ENCODE measurements around the gene GRM3. TPM values are rescaled to one million over a fixed set of nuclear protein-coding genes. Genes with fewer than 3 reads are reported as not detected.

Gene GRM3
- total and polyA plus RNA-seq, 2 of the 8 experiments (the other 6 are each of a cell fraction or from before 2014, with no cell fraction given) = 3.1 to 4.2 TPM

DNA sequence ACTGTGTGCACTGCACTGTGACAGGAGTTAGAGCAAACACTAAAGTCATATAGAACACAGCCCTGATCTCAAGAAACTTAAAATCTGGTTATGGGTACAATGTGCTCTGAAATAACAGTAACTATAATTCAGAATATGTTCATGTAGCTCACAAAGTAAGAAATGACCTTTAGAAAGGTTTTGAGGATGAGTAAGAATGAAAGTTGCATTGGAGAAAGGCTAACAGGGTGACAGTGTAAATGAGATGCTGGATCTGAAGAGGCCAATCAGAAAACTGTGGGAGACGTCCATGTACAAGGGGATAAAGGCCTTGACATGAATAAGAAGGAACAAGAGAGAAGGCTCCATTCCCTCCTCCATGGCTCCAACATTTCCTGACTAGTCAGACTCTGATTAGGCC lies 124.7 kb downstream of the GRM3 start:
- Histone ChIP-seq H2BK15ac (ENCODE audit: low read length) (no peak overlapping the region), H3K79me1 (ENCODE audit: low read depth, low read length) (no peaks in the 10 kb centered on the region), H3K4ac (replicated peaks; ENCODE audit: insufficient read length, low read depth, low read length) (no peak overlapping the region), H3K79me2 (ENCODE audit: control insufficient read depth in 1 of 2, insufficient read depth in 2 of 2, low read length in 2 of 2) (no peaks in the 10 kb centered on the region), H3K4me1 (replicated peaks in 1 of 4; ENCODE audit: control insufficient read depth in 3 of 4, insufficient read depth in 4 of 4, low read length in 3 of 4) (peaks cover 0 to 3% (median under 1%) of the 10 kb centered on the region in 4 experiments; a peak in 1 of 7 replicates), H4K20me1 (replicated peaks in 1 of 2; ENCODE audit: control insufficient read depth in 1 of 2, insufficient read depth in 2 of 2, low read length in 2 of 2) (no peaks in the 10 kb centered on the region), H2AK5ac (ENCODE audit: low read depth, low read length) (no peak overlapping the region), H3K23me2 (ENCODE audit: low read depth, low read length) (no peaks in the 10 kb centered on the region), H3K9me3 (ENCODE audit: insufficient read depth in 2 of 2, low read depth in 1 of 2, low read length in 1 of 2) (no peaks in the 10 kb centered on the region), H3K9ac (replicated peaks in 1 of 4; ENCODE audit: extremely low read depth in 1 of 4, low read depth in 3 of 4, low read length in 3 of 4) (no peak overlapping the region), H2BK20ac (ENCODE audit: low read length) (no peak overlapping the region), H3K18ac (ENCODE audit: extremely low read depth, low read length) (no peak overlapping the region), H3K14ac (ENCODE audit: insufficient read length) (no peak overlapping the region), H2AFZ (ENCODE audit: low read length) (no peak overlapping the region), H3K36me3 (ENCODE audit: control insufficient read depth in 2 of 4, insufficient read depth in 4 of 4, low read length in 3 of 4) (no peaks in the 10 kb centered on the region), H3K27me3 (replicated peaks in 1 of 4; ENCODE audit: control insufficient read depth in 3 of 4, extremely low read depth in 1 of 4, insufficient read depth in 3 of 4, low read length in 3 of 4) (no peaks in the 10 kb centered on the region), H3K4me3 (ENCODE audit: extremely low read depth in 1 of 4, insufficient read depth in 2 of 4, low read depth in 3 of 4, low read length in 4 of 4) (no peak overlapping the region), H2BK5ac (ENCODE audit: low read depth, low read length) (no peak overlapping the region), H4K5ac (ENCODE audit: insufficient read length, low read depth, low read length) (no peak overlapping the region), H4K8ac (ENCODE audit: extremely low read depth, insufficient read depth, low read length) (no peak overlapping the region), H3K56ac (replicated peaks; ENCODE audit: insufficient read length, low read depth, low read length) (no peak overlapping the region), H3K4me2 (ENCODE audit: insufficient read depth in 1 of 2, low read depth in 2 of 2, low read length in 2 of 2) (no peak overlapping the region), H4K91ac (replicated peaks; ENCODE audit: insufficient read length, low read length) (no peak overlapping the region), H2BK120ac (replicated peaks; ENCODE audit: low read depth, low read length) (no peak overlapping the region), H3K27ac (ENCODE audit: low read depth, low read length) (no peak overlapping the region), H3K23ac (ENCODE audit: insufficient read length) (no peak overlapping the region), H2BK12ac (ENCODE audit: low read depth, low read length) (no peak overlapping the region)
- DNase-seq (ENCODE audit: low read depth in 1 of 2, low spot score in 2 of 2) (no peak), FAIRE-seq (no peak)
- POLR2A ChIA-PET (ENCODE audit: partially characterized antibody) = no interaction called here
- WGBS, 2 experiments (ENCODE audit: extremely low coverage in 1 of 2, insufficient coverage in 1 of 2, insufficient read length in 1 of 2, insufficient replicate concordance in 2 of 2, low coverage in 1 of 2, low lambda C conversion rate in 2 of 2, missing lambda C conversion rate in 1 of 2) = 72% methylated on average over 1 of the region's 1 CpG; no CpG with 5 or more reads in 1 of the 2 experiments
- CTCF ChIA-PET (ENCODE audit: partially characterized antibody) = no interaction called here
- TF ChIP-seq TAF7 (optimal IDR thresholded peaks at IDR 0.05; ENCODE audit: borderline replicate concordance, low read depth, low read length) (no peak), POU5F1 (IDR thresholded peaks at IDR 0.05; ENCODE audit: low read depth, low read length) (no peak), CHD2 (IDR thresholded peaks at IDR 0.05; ENCODE audit: low read length) (no peak), KDM4A (IDR thresholded peaks at IDR 0.05; ENCODE audit: low read depth, low read length, severe bottlenecking) (no peak), SP1 (IDR thresholded peaks at IDR 0.05; ENCODE audit: low read depth, low read length) (no peak), SP2 (IDR thresholded peaks at IDR 0.05; ENCODE audit: low read length) (no peak), HDAC6 (IDR thresholded peaks at IDR 0.05; ENCODE audit: low read depth, low read length) (no peak)
- TF ChIP-seq, protein P1, sequence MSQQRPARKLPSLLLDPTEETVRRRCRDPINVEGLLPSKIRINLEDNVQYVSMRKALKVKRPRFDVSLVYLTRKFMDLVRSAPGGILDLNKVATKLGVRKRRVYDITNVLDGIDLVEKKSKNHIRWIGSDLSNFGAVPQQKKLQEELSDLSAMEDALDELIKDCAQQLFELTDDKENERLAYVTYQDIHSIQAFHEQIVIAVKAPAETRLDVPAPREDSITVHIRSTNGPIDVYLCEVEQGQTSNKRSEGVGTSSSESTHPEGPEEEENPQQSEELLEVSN (IDR thresholded peaks at IDR 0.05) = no peak
- TF ChIP-seq, protein P2, sequence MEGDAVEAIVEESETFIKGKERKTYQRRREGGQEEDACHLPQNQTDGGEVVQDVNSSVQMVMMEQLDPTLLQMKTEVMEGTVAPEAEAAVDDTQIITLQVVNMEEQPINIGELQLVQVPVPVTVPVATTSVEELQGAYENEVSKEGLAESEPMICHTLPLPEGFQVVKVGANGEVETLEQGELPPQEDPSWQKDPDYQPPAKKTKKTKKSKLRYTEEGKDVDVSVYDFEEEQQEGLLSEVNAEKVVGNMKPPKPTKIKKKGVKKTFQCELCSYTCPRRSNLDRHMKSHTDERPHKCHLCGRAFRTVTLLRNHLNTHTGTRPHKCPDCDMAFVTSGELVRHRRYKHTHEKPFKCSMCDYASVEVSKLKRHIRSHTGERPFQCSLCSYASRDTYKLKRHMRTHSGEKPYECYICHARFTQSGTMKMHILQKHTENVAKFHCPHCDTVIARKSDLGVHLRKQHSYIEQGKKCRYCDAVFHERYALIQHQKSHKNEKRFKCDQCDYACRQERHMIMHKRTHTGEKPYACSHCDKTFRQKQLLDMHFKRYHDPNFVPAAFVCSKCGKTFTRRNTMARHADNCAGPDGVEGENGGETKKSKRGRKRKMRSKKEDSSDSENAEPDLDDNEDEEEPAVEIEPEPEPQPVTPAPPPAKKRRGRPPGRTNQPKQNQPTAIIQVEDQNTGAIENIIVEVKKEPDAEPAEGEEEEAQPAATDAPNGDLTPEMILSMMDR (IDR thresholded peaks at IDR 0.05; ENCODE audit: control extremely low read depth in 1 of 3, insufficient read depth in 1 of 3, low read depth in 1 of 3, low read length in 3 of 3) = no peak
- TF ChIP-seq, protein P3, sequence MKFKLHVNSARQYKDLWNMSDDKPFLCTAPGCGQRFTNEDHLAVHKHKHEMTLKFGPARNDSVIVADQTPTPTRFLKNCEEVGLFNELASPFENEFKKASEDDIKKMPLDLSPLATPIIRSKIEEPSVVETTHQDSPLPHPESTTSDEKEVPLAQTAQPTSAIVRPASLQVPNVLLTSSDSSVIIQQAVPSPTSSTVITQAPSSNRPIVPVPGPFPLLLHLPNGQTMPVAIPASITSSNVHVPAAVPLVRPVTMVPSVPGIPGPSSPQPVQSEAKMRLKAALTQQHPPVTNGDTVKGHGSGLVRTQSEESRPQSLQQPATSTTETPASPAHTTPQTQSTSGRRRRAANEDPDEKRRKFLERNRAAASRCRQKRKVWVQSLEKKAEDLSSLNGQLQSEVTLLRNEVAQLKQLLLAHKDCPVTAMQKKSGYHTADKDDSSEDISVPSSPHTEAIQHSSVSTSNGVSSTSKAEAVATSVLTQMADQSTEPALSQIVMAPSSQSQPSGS (IDR thresholded peaks at IDR 0.05; ENCODE audit: low read length) = no peak

Measured in H1 (cell line).